ELF-1 (cell line): ENCODE data around the gene CLCN7.
"Not testable (repeated sequence)": the region's sequence is repeated elsewhere in the genome, so short reads cannot be mapped to it uniquely, and the experiment has no call there.

Experiments
- DNase-seq: peaks from one replicate; pipeline ENCODE4 v3.0.0-alpha.2; 2016; ENCODE audit warnings: low read depth, low spot score

CLCN7 gene

DNA sequence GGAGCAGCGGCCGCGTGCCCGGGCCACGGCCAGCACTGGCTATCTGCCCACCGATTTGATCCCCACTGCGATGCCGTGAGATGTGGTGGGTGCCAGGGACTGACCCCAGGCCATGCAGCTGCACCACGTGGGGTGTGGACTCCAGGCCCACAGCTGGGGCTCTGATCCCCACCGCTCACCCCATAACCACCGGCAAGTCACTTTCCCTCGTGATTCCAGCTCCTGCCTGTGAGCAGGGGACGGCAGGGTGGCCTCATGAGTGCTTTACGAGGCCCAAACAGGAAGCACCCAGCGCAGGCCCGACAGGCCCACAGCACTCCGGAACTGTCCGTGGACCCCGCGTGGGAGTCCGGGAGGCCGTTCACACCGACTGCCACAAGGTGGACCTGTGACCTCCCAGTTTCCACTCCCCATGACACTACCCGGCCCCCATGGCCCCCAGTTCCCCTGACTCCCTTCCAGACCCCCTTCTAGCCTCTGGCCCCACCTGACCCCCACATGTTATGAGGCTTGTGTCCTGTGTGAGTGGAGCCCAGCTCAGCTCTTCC is 13.3 kb upstream of the CLCN7 start:
- DNase-seq: no peak

DNA sequence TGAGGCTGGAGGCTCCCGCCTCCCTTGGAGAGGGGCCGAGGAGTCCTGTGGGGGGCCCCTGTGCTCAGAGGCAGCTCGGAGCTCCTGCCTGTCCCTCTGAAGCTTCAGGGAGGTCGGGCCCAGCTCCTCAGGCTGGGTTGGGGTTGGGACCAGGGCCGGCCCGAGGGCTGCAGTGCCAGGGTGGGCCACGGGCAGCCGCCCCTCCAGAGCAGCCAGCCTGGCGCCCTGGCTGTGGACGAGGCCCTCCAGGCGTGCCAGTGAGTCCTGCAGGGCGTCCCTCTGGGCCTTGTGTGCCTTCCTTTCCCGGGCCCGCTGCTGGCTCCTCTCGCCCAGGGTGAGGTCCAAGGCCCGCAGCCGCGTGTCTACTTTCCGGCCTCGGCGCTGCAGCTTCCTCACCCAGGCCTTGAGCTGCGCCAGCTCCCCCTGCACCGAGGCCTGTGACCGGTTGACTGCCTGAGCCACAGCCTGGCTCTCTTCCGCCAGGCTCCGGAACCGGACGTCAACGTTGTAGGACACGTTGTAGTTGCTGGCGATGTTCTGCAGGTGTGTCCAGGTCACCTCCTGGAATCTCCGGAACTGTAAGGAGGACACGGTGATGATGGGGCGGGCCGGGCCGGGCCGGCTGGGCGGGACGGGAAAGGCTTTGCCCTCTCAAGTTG is 12.7 kb upstream of the CLCN7 start:
- DNase-seq: no peak

DNA sequence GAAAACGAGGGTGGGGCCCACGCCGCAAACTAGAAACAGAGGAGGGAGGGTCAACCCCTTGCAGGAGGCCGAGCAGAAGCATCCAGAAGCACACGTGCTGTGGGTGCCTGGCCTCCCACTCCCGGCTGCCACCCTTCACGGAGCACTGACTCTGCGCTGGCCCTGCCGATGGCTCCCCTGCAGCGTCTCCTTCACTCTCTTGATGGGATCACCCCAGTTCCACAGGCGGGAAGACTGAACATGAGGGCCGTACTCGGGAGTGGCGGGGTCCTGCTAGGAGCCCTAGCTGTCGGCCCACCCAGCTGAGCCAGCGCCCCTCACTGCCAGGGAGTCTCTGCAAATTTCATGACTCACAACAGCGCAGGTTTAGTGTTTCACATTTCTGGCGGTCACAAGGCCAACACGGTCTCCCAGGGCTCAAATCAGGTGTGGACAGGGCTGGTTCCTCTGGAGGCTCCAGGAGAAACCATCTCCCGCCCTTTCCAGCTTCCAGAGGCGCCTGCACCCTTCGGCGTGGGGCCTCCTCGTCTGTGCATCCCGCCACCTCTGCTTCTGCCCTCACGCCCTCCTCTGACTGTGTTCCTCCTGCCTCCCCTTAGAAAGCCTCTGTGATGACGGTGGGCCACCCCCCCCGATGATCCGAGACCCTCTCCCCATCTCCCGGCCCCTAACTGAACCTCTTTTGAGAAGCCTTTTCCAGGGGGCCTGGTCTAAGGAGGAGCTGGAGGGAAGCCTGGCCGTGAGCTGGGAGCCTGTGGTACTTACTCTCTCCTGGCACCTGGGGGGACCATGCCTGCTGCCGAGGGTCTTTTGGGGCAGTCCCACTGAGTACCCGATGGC is 11.9 kb upstream of the CLCN7 start:
- no peak for DNase-seq

DNA sequence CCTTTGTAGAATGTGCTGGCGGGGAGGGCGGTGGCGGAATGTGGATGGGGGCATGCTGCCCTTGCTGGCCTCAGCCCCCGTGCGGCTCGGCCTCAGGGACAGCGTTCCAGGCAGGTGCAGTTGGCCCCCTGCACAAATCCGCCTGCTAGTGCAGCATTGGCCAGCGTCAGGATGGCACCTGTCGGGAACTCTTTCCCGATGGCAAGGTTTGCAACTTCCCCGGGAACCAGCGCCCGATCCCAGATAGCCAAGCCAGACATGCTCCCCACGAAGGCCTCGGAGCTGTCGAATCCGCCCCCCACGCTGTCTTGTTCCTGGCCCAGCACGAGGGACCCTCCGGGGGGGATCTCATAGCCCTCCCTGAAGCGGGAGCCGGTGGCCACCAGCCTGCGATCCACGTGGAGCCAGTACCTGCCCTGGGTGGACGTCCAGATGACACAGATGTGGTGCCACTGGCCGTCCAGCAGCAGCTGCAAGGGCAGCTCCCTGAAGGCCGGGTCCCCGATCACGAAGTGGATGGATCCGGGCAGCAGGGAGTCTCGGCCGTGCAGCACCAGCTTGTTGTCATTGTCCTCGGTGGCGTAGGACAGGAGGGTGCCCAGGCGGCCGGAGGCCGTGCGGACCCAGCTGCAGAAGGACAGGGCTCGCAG is 11.1 kb upstream of the CLCN7 start:
- no peak for DNase-seq

DNA sequence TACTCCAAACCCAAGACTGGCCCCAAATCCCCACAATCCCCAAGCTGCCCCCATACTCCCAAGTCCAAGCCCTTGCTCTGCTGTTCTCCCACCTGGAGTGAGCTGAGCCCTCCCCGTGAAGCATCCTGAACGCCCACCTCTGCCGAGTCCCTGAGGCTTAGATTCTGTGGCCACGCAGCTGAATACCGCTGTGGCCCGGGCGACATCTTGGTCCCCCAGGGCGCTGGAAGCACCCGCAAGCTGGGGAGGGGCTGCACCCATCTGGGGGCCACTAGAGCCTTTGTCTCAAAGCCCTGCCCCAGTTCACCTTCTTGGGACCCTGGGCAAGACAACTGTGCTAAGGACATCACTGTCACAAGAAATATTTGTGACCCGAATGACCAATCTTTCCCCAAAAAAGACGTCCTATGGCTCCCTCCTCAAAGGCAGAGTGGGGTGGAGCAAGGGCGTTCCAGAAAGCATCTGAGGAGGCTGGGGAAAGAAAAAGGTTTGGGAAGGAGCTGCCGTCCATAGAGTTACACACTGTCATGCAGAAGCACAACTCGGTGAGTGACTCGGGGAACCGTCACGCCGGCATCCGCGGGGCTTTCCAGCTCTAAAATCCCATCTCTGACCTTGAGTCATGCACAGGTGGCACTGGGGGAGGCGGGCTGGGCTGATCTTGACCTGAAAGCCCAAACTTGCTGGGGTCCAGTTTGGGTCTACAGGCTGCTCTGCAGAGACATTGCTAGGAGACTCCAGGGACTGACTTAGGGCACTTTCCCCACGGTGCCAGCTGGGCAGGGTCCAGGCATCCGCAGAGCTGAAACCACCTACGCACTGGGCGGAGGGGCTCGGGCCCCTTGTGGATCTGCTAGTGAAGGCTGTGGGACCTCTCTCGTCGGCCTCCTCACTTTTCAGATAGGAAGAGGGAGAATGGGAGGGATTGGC is 7.3 kb upstream of the CLCN7 start:
- no peak for DNase-seq

DNA sequence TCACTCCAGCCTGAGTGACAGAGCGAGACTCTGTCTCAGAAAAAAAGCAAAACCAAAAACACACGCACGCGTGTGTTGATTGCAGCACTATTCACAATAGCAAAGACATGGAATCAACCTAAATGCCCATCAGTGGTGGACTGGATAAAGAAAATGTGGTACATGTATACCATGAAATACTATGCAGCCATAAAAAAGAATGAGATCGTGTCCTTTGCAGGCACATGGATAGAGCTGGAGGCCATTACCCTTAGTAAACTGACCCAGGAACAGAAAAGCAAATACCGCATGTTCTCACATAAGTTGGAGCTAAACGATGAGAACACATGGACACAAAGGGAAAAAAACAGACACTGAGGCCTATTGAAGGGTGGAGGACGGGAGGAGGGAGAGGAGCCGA is 4.1 kb upstream of the CLCN7 start:
- DNase-seq: not testable (repeated sequence)

DNA sequence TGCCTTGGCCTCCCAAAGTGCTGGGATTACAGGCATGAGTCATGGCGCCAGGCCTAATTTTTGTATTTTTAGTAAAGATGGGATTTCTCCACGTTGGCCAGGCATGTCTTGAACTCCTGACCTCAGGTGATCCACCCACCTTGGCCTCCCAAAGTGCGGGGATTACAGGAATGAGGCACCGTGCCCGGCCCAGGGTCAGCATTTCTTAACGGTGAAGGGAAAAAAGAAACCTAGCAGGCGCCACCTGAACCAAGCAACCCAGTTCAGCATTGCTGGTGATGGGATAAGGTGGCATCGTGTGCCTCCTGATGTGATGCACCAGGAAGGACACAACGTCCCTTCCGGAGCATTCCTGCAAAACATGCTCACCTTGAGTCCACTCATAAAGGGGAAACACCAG is 2.2 kb upstream of the CLCN7 start:
- DNase-seq: no peak

DNA sequence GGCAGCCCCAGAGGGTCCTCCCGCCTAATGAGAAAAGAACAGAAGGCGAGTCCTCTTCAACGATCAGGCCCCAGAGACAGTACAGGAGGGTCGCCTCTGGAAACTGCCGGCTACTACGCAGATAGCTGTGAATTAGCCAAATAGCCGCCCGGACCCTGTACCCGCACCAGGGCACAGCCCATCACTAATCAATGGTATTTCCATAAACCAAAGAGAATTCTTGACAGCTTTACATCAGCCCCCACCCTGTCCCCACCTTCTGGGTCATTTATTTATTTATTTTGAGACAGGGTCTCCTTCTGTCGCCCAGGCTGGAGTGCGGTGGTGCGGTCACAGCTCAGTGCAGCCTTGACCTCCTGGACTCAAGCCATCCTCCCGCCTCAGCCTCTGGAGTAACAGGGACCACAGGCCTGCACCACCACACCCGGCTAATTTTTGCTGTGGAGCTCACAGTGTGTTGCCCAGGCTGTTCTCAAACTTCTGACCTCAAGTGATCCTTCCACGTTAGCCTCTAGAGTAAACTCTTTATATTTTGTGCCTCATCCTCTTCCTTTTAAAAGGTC is 805 bp upstream of the CLCN7 start:
- DNase-seq: no peak

DNA sequence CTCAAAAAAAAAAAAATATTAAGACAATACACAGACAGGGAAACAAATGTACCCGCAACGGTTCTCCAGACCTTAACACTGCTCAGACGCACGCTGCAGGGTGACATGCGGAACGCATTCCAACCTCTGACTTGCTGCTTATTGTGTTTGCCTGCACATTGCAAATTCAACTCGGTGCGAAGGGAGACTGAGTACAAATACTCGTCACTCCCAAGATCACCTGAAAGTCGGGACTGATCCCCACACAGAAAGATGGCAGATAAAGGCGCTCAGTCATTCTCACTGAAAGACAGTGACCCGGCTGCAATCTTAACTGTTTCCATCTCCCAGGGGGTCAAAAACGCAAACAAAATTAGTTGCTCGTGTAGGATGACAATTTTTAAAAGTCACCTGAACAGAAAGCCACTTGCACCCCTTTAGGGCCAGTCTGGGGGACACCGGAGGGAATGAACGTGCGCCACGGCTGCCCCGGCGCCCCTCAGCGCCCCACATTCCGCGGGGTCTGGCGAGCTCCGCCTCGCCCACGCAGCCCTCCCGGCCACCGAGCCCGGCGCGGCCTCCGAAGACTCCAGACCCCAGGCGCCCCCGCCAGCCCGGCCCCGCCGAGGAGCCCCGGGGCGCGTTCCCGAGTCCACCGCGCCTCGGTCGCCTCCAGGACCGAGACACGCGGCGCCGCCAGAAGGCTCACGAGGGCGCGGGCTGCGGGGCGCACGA is 589 bp downstream of the CLCN7 start:
- peak; percentile 27 for DNase-seq

DNA sequence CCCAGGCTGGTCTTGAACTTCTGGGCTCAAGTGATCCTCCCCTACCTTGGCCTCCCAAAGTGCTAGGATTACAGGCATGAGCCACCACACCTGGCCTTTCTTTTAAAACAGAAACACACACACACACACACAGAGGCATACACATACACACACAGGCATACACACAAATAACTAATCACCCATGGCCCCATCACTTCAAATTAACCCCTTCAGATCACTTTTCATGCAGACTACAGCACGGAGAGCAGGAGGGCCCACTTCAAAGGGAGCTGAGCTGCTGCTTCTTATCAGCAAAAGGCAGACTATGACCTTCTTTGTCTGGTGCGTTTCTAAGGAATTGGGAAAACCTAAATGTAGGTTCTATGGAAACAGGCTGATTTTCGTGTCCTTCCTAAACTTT is 1.9 kb downstream of the CLCN7 start:
- DNase-seq: no peak

DNA sequence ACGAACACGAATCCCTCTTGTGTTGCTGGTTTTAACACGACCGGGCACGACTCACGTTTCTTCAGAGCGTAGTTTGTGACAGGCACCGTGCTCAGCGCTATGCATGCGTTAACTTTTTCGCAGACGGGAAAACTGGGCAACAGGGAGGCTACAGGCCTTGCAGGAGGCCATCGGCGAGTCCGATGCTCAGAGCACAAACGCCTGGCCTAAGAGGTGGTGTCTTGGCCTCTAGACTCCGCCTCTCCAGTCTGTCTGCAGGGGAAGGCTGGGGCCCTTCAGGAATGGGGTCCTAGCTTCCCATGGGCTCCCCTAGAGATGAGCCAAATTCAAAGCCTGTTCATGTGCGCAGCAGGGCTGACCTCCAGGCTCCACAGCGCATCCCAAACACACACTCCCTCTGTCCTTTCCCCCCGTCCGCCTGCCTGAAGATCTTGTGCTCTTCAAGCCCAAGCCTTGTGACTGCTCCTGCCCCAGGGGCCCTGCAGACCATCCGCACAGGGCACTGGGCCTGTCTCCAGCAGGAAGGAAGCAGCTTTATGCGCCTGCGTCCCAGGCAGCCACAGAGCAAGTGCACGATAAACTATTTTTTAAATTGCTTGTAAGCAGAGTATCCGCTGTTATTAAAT is 3.1 kb downstream of the CLCN7 start:
- DNase-seq: peak; percentile 18

DNA sequence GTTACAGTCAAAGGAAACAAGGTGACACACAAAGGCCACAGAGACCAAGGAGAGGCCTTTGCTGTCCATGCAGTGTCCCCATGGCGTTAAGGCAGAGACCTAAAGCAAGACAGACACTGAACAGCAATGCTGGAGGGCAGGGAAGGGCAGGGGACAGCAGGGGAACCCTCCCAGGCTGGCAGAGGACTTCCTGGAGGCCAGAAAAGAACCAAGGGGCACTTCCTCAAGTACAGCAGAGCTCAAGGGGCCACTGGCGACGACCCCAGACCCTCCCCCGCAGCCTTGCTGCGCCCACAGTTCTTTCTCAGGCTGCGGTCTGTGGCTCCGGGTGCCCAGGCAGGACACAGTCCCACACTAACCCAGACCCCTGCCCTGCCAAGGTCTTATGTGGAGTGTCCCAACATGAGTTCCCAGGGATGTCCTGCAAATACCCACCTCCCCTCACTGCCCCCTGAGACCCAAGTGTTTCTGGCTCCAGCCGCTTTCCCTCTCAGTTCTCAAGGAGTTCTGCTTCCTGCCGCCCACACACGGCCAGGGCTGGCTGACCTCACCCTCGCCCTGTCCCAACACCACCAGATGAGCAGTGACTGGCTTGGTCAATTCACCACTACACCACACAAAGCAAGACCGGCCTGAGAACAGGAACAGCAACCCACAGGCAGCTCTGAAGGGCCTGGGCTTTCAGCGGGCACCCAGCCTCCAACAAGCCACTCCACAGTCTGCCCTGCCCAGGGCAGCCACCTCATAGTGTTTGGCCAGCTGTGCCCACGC is 4.2 kb downstream of the CLCN7 start:
- no peak for DNase-seq

DNA sequence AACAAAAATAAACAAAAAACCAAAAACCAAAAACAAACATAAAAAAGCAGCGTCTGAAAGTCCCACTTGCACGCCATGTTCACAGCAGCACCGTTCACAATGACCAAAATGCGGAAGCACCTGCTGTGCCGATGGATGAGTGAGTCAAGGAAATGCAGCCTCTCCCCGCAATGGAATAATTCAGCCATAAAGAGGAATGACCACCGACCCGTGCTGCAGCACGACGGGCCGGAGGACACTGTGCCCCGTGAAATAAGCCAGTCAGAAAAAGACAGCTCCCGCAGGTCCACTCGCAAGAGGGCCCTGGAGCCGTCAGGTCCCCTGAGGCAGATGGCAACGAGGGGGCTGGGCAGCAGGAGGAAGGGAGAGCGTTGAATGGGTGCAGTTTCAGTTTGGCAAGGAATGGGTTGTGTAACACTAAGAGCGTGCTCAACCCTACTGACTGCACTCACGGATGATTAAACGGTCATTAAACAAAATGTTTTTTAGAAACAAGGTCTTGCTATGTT is 5.1 kb downstream of the CLCN7 start:
- DNase-seq: no peak

DNA sequence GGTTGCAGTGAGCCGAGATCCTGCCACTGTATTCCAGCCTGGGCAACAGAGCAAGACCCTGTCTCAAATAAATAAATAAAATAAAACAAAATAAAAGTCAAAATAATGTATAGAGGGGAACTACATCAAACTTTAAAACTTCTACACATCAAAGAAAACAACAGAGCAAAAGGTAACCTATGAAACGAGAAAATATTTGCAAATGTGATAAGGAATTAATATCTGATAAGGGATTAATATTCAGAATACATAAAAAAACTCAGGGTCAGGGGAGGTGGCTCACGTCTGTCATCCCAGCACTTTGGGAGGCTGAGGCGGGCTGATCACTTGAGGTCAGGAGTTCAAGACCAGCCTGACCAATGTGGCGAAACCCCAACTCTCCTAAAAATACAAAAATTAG is 5.7 kb downstream of the CLCN7 start:
- not testable (repeated sequence) for DNase-seq

DNA sequence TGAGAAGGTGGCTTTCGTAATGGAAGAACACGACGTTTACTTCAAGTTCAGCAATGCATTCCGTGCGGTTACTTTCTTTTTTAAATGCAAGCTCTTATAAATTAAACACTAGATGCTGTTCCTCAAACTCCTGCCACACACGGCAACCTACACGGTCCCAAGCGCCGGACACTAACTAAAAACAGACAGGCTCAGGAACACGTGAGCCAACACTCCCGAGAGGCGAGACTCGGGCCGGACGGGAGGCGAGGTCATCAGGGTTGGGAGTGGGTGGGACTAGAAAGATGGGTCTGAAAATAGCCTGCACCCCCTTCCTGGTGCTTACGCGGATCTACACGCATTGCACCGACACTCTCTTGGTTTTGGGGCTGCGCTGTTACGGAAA is 6.4 kb downstream of the CLCN7 start:
- no peak for DNase-seq

DNA sequence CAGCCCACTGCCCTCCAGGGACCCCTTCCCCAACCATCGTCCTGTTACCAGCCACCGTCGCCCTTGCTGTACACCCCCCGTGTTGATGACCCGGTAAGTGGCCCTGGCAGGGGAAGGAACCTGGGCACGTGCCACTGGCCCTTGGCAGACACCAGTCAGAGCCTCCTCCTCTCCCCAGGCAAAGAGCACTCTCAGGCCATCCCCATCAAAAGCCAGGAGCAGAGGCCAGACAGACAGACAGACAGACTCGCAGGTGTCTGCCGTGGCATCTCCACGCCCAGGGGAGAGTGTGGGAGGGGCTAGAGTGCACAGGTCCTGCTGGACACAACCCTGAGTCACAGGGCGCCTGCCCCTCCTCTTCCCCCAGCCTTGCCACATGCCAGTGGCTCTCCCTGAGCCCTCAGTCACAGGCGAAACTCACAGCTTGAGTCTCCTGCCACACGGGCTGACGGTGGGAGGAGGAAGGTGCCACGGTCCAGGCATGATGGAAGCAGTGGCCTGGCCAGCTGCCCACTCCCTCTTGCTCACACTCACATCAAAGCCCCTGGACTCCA is 7.8 kb downstream of the CLCN7 start:
- no peak for DNase-seq

DNA sequence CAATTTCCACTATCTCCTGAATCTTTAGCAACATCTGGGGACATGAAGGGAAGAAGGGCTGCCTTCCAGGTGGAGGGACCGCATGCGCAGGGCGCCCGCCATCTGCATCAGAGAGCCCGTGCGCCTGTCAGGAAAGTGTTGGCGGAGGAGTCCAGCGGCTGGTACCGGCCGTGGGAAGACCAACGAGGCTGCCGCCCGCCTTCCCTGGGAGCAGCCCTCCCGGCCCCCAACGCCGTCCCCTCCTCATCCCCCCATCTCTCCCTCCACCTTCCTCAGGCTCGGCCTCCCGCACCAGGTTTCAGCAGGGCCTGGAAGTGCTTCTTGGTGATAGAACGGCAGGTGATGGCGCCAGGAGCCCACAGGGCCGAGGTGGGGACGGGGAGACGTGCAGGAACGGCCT is 8.8 kb downstream of the CLCN7 start:
- DNase-seq: no peak

DNA sequence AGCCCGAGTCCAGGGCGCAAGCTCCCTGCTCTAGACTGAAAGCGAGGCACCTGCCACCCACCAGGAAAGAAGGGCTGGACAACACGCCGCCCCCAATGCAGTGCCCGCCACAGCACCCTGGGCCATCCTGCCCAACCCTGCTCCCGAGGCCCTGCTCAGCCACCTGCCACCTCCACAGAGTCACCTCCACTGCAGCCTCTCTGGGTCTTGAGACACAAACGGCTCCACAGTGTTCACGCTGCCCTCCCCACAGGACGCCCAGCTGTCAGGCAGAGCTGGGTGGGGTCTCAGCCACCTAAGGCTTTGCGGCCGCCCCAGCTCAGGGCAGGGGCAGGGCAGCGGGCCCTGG is 9.3 kb downstream of the CLCN7 start:
- no peak for DNase-seq
